ENCODE measurements around the gene SERPINC1. TPM values are rescaled to one million over a fixed set of nuclear protein-coding genes. Genes with fewer than 3 reads are reported as not detected.
A peak's percentile ranks its signal among the peaks of the same experiment; 100 is the strongest.
"Not testable (repeated sequence)": the region's sequence is repeated elsewhere in the genome, so short reads cannot be mapped to it uniquely, and the experiment has no call there.

Gene SERPINC1
- total and polyA plus RNA-seq, 2 of the 13 experiments (the other 11 are each of a cell fraction or from before 2014, with no cell fraction given): 142 to 205 TPM

DNA sequence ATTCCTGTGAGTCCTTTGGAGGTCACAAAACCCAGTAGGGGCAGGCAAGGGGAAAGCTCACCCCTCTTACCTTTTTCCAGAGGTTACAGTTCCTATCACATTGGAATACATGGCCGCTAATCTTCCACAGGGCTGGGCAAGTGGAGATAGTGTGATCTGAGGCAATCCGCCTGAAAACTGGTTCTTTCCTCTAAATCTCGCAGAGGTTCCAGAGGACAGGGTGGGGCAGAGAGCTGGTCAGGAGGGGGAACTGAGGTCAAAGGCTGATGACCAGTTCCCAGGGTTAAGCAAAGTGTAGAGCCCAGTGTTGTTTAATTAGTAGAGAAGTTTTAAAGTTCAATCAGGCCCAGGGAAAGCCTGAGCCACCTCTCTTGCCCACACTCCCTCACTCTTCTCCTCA is at the start of gene SERPINC1 (continued):
- TF ChIP-seq, protein P1, sequence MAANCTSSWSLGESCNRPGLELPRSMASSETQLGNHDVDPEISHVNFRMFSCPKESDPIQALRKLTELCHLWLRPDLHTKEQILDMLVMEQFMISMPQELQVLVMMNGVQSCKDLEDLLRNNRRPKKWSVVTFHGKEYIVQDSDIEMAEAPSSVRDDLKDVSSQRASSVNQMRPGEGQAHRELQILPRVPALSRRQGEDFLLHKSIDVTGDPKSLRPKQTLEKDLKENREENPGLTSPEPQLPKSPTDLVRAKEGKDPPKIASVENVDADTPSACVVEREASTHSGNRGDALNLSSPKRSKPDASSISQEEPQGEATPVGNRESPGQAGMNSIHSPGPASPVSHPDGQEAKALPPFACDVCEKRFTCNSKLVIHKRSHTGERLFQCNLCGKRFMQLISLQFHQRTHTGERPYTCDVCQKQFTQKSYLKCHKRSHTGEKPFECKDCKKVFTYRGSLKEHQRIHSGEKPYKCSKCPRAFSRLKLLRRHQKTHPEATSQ (CRISPR knock-in tag; IDR thresholded peaks at IDR 0.05; ENCODE audit: borderline replicate concordance): peak; percentile 66; the same call in 1 of the 2 replicates
- no peak for TF ChIP-seq TGIF2 (CRISPR knock-in tag; IDR thresholded peaks at IDR 0.05)
- TF ChIP-seq CREB1 (IDR thresholded peaks at IDR 0.05): no peak
- TF ChIP-seq CREB1 (CRISPR knock-in tag; IDR thresholded peaks at IDR 0.05): 0 out of 2 replicates have a peak, but pooled peaks have one; percentile 25
- TF ChIP-seq ZNF564 (CRISPR knock-in tag; IDR thresholded peaks at IDR 0.05): no peak
- 0 out of 2 replicates have a peak, but pooled peaks have one; percentile 19 for TF ChIP-seq HMG20A (CRISPR knock-in tag; IDR thresholded peaks at IDR 0.05; ENCODE audit: borderline replicate concordance)
- TF ChIP-seq RXRB (CRISPR knock-in tag; IDR thresholded peaks at IDR 0.05; ENCODE audit: borderline replicate concordance): peak; percentile 79
- TF ChIP-seq AGO1 (IDR thresholded peaks at IDR 0.05; ENCODE audit: low read depth, low read length, poor library complexity, severe bottlenecking): no peak
- TF ChIP-seq ZFX (CRISPR knock-in tag; IDR thresholded peaks at IDR 0.05; ENCODE audit: low read depth): peak; percentile 65

DNA sequence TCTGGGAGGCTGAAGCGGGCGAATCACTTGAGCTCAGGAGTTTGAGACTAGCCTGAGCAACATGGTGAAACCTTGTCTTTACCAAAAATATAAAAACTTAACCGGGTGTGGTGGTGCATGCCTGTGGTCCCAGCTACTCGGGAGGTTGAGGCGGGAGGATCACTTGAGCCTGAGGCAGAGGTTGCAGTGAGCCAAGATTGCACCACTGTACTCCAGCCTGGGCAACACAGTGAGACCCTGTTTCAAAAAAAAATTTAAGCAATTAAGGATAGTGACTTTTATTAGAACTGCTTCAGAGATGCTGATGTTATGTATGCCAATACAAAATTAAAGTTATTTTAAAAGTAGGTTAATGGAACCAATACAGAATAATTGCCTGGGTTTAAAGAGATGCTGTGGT is 48.8 kb upstream of the SERPINC1 start:
- intact Hi-C loops (cut with micrococcal nuclease; ENCODE audit: unreplicated experiment); H3K79me2 ChIP-seq (ENCODE audit: insufficient read depth, low read length); BruUV-seq (replicated peaks); in situ Hi-C loops (cut with HindIII; ENCODE audit: extremely low pct_ligation_motif_present, low pct_unique_long_range_greater_than_20kb); H3K9me3 ChIP-seq (ENCODE audit: low read length); H3K27ac ChIP-seq (ENCODE audit: extremely low read length, insufficient read depth, low read length); CTCF ChIA-PET (ENCODE audit: low intra/inter-chr PET ratio, low total read pairs); H3K9ac ChIP-seq (ENCODE audit: insufficient read depth, low read depth, low read length); DNase-seq (ENCODE audit: low spot score); H3K4me3 ChIP-seq (replicated peaks in 1 of 3; ENCODE audit: insufficient read depth in 1 of 3, low read depth in 2 of 3, low read length in 3 of 3); H3K4me2 ChIP-seq (ENCODE audit: low read depth, low read length); FAIRE-seq; H4K20me1 ChIP-seq (ENCODE audit: insufficient read depth, low read length); H2AFZ ChIP-seq (ENCODE audit: low read length); H3K4me1 ChIP-seq (ENCODE audit: insufficient read depth, low read length); H3K27me3 ChIP-seq (ENCODE audit: control insufficient read depth in 1 of 2, insufficient read depth in 2 of 2, low read length in 2 of 2); ATAC-seq: not testable (repeated sequence)
- WGBS (ENCODE audit: low lambda C conversion rate): 95% methylated on average over 5 of the region's 5 CpGs
- peaks cover 8 to 63% of the 10 kb centered on the region in 2 experiments for H3K36me3 ChIP-seq (replicated peaks in 1 of 2; ENCODE audit: control insufficient read depth in 1 of 2, insufficient read depth in 2 of 2, low read length in 2 of 2)
- POLR2A ChIA-PET: interaction anchor here (1.4 kb wide), 1 partner anchor 98 kb away, joined by 3 read pairs; the partner anchor contains the start of gene ZBTB37

Data from HepG2 (cell line).